Loucy (cell line): Measurements from ENCODE around the gene RPS28.

Experiments used
- H2AFZ ChIP-seq: fragments of 200-600 bp; sonication (generic); 2 replicates; pipeline ENCODE4 v1.6.0; 2016; ENCODE audit warnings: antibody characterized with exemption, mild to moderate bottlenecking, low read length, moderate library complexity
- H3F3A ChIP-seq: fragments of 200-600 bp; 2 replicates; pipeline ENCODE4 v1.6.0; 2016; ENCODE audit warnings: antibody characterized with exemption, low read depth, mild to moderate bottlenecking
- H3K27me3 ChIP-seq: fragments of 200-600 bp; sonication (generic); 2 replicates; pipeline ENCODE4 v1.6.1; 2014; ENCODE audit warnings: low read length, mild to moderate bottlenecking; ENCODE audit not compliant: insufficient read depth, poor library complexity, severe bottlenecking
- H3K36me3 ChIP-seq: fragments of 200-600 bp; sonication (generic); 2 replicates; pipeline ENCODE4 v1.6.1; 2016; ENCODE audit warnings: low read length; ENCODE audit not compliant: insufficient read depth
- H3K4me1 ChIP-seq: fragments of 200-600 bp; sonication (generic); 2 replicates; pipeline ENCODE4 v1.5.1; 2014; ENCODE audit warnings: low read length, mild to moderate bottlenecking; ENCODE audit not compliant: insufficient read depth, poor library complexity, severe bottlenecking
- H3K4me2 ChIP-seq: fragments of 200-600 bp; sonication (generic); 2 replicates; pipeline ENCODE4 v1.6.0; 2014; ENCODE audit warnings: antibody characterized with exemption, low read length, low read depth, mild to moderate bottlenecking; ENCODE audit not compliant: poor library complexity, severe bottlenecking
- H3K4me3 ChIP-seq: fragments of 200-600 bp; sonication (generic); 2 replicates; pipeline ENCODE4 v1.5.1; 2014; ENCODE audit warnings: low read length, mild to moderate bottlenecking, mixed read lengths; ENCODE audit not compliant: poor library complexity, severe bottlenecking
- H3K79me2 ChIP-seq: fragments of 200-600 bp; sonication (generic); 2 replicates; pipeline ENCODE4 v1.6.1; 2014; ENCODE audit warnings: low read length; ENCODE audit not compliant: insufficient read depth
- H3K9ac ChIP-seq: fragments of 200-600 bp; sonication (generic); 2 replicates; pipeline ENCODE4 v1.6.0; 2014; ENCODE audit warnings: mild to moderate bottlenecking, low read depth, low read length, moderate library complexity; ENCODE audit not compliant: poor library complexity, severe bottlenecking
- H3K9me2 ChIP-seq: fragments of 200-600 bp; sonication (generic); replicated peaks from 2 replicates; pipeline ENCODE4 v1.6.1; 2016; ENCODE audit warnings: low read depth, low read length, mixed read lengths
- H3K9me3 ChIP-seq: fragments of 200-600 bp; sonication (generic); 2 replicates; pipeline ENCODE4 v1.6.1; 2014; ENCODE audit warnings: mild to moderate bottlenecking, antibody characterized with exemption, low read length, low read depth; ENCODE audit not compliant: insufficient read depth
- H4K20me1 ChIP-seq: fragments of 200-600 bp; sonication (generic); 2 replicates; pipeline ENCODE4 v1.6.0; 2014; ENCODE audit warnings: antibody characterized with exemption, low read length, mild to moderate bottlenecking; ENCODE audit not compliant: insufficient read depth, poor library complexity, severe bottlenecking
- EZH2phosphoT487 ChIP-seq: fragments of 200-600 bp; IDR thresholded peaks from 2 replicates; pipeline ENCODE4 v1.6.1; 2018; ENCODE audit warnings: antibody characterized with exemption, mild to moderate bottlenecking, moderate library complexity, borderline replicate concordance
- TF ChIP-seq, protein P1 (sequence below): fragments of 200-600 bp; sonication (generic); conservative IDR thresholded peaks from 2 replicates; pipeline ENCODE4 v1.5.1; 2014; ENCODE audit warnings: mild to moderate bottlenecking, antibody characterized with exemption, low read length

RPS28 gene

DNA sequence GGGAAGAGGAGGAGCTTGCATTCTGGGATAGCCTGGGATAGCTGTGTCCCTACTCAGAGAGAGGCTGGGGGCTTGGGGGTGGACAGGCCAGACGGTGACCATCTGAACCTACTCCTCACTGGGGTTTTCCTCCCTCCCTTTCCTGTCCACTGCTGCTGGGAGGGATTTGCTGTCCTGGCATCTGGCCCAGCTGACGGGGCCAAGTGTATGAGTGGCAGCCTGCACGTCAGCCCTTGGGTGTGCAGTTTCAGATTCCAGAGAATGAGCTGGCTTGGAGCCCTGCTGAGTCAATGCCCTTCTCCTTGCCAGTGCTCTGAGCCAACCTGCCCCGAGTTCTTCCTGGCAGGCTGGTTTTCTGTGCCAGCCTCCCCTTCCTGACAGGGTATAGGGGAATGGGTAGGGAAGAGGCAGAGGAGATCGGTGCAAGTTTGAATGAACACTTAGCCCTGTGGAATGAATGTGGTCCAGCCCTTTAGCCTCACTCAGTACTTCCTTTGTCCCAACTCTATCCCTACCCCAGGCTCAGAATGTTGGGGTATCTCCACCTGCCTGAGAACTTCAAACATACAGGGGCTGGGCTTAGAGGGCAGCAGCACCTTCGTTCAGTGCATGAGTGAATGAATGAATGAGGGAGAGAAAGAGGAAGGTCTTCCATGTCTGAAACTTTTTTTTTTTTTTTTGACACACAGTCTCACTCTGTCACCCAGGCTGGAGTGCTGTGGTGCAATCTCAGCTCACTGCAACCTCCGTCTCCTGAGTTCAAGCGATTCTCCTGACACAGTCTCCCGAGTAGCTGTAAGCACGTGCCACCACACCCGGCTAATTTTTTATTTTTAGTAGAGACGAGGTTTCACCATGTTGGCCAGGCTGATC is 40.9 kb downstream of the RPS28 start:
- Histone ChIP-seq H3K36me3 (no peaks in the 10 kb centered on the region), H3K79me2 (no peaks in the 10 kb centered on the region), H3K4me3 (no peak overlapping the region), H3K27me3 (no peaks in the 10 kb centered on the region), H3K9me3 (no peaks in the 10 kb centered on the region), H3K9ac (no peak overlapping the region), H3K4me2 (no peak overlapping the region), H2AFZ (no peak overlapping the region), H3K9me2 (no peaks in the 10 kb centered on the region), H3K4me1 (no peaks in the 10 kb centered on the region), H3F3A (no peaks in the 10 kb centered on the region), H4K20me1 (no peaks in the 10 kb centered on the region)
- TF ChIP-seq, protein P1, sequence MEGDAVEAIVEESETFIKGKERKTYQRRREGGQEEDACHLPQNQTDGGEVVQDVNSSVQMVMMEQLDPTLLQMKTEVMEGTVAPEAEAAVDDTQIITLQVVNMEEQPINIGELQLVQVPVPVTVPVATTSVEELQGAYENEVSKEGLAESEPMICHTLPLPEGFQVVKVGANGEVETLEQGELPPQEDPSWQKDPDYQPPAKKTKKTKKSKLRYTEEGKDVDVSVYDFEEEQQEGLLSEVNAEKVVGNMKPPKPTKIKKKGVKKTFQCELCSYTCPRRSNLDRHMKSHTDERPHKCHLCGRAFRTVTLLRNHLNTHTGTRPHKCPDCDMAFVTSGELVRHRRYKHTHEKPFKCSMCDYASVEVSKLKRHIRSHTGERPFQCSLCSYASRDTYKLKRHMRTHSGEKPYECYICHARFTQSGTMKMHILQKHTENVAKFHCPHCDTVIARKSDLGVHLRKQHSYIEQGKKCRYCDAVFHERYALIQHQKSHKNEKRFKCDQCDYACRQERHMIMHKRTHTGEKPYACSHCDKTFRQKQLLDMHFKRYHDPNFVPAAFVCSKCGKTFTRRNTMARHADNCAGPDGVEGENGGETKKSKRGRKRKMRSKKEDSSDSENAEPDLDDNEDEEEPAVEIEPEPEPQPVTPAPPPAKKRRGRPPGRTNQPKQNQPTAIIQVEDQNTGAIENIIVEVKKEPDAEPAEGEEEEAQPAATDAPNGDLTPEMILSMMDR: no peak
- TF ChIP-seq EZH2phosphoT487: no peak

DNA sequence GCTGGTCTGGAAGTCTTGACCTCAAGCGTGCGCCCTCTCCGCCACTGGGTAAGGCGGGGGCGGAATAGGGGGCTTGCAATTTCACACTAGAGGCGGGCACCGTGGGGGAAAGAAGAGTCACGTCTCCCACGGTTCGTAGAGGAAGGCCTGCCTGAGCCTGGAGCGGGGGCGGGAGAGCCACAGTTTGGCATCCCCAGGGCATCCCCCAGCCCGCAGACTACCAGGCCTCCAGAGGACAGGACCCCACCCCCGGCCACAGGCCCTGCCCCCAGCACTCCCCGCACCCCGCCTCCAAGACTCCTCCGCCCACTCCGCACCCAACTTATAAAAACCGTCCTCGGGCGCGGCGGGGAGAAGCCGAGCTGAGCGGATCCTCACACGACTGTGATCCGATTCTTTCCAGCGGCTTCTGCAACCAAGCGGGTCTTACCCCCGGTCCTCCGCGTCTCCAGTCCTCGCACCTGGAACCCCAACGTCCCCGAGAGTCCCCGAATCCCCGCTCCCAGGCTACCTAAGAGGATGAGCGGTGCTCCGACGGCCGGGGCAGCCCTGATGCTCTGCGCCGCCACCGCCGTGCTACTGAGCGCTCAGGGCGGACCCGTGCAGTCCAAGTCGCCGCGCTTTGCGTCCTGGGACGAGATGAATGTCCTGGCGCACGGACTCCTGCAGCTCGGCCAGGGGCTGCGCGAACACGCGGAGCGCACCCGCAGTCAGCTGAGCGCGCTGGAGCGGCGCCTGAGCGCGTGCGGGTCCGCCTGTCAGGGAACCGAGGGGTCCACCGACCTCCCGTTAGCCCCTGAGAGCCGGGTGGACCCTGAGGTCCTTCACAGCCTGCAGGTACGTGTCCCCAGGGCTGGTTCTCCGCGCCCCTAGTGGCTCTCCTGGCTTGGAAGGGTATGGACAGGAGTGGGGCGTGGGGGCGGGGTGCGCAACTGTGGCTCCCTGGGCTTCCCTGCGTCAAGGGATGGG is 42.8 kb downstream of the RPS28 start, which contains the start of gene ANGPTL4:
ANGPTL4 (plus strand) TSS at position 353 of the 969 bp plus-strand sequence; CDS start at position 520, 167 bp downstream.
- peak within 1 kb of the TSS; percentile 56 for H3K4me3 ChIP-seq

DNA sequence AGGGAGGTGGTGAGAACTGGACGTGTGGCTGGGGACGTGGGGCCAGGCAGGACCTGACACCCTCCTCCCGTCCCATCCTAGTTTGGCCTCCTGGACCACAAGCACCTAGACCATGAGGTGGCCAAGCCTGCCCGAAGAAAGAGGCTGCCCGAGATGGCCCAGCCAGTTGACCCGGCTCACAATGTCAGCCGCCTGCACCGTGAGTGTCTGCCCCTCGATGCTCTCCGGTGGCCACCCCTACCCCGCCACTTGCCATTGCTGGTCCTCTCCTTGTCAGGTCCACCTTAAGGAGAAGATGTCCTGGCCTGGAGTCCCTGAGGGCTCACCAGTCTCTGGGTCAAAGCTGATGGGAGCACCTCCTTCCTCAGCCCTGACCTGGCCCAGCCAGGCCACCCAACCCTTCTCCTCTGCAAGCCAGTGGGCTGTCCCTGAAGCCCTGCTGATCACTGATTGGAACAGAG is 44.9 kb downstream of the RPS28 start:
- H2AFZ ChIP-seq: no peak overlapping the region
- H3K4me2 ChIP-seq: no peak overlapping the region
- TF ChIP-seq, protein P1: no peak
- no peak for TF ChIP-seq EZH2phosphoT487

More for the DNA sequence above, 42.8 kb downstream of the RPS28 start, which contains the start of gene ANGPTL4:
- H3K9ac ChIP-seq: peak within 1 kb of the TSS; percentile 8
- H3K4me2 ChIP-seq: peak within 1 kb of the TSS; percentile 37
- peak within 1 kb of the TSS; percentile 59; the same call in 1 of the 2 replicates for H2AFZ ChIP-seq
- H3K9me2 ChIP-seq: no peaks in the 10 kb centered on the region
- TF ChIP-seq, protein P1: no peak
- no peak for TF ChIP-seq EZH2phosphoT487
- H3K79me2 ChIP-seq: no peaks in the 10 kb centered on the region
- H3F3A ChIP-seq: no peaks in the 10 kb centered on the region
- no peaks in the 10 kb centered on the region for H3K9me3 ChIP-seq
- no peaks in the 10 kb centered on the region for H3K4me1 ChIP-seq
- H3K36me3 ChIP-seq: no peaks in the 10 kb centered on the region
- no peaks in the 10 kb centered on the region for H3K27me3 ChIP-seq
- no peaks in the 10 kb centered on the region for H4K20me1 ChIP-seq

More for the DNA sequence above, 44.9 kb downstream of the RPS28 start:
- Histone ChIP-seq H3K79me2 (no peaks in the 10 kb centered on the region), H3K4me3 (no peak overlapping the region), H3K4me1 (no peaks in the 10 kb centered on the region), H3K36me3 (no peaks in the 10 kb centered on the region), H3F3A (no peaks in the 10 kb centered on the region), H3K9ac (no peak overlapping the region), H4K20me1 (no peaks in the 10 kb centered on the region), H3K27me3 (no peaks in the 10 kb centered on the region), H3K9me3 (no peaks in the 10 kb centered on the region), H3K9me2 (no peaks in the 10 kb centered on the region)
